PC-9 (cell line): ENCODE results near the gene OR51D1. TPM values are rescaled to one million over a fixed set of nuclear protein-coding genes. Genes with fewer than 3 reads are reported as not detected.

Experiments used
- BruUV-seq: library from RNA; stranded (reverse); fragments of 400-500 nt; replicated peaks from 2 replicates; lab custom pipeline; 2021; lab: Mats Ljungman, UMichigan
- CTCF ChIA-PET: fragments of 300-600 bp; sonication (Branson Sonifier 250); formaldehyde crosslinking; loops from one replicate; lab custom pipeline; 2022; ENCODE audit warnings: antibody characterized with exemption; lab: Charles Lee
- POLR2A ChIA-PET: fragments of 300-600 bp; sonication (Branson Sonifier 250); formaldehyde crosslinking; loops from one replicate; lab custom pipeline; 2022; ENCODE audit warnings: antibody characterized with exemption; ENCODE audit not compliant: unreplicated experiment; lab: Charles Lee
- DNase-seq, 2 experiments: peaks; one replicate each; pipeline versions ENCODE4 v3.0.0 to v3.0.0-alpha.2; 2015 to 2022; ENCODE audit warnings: mixed read lengths in 1 of 2
- H2AFZ ChIP-seq: fragments of 200-600 bp; sonication (generic); 2 replicates; pipeline ENCODE4 v1.8.1; 2017; ENCODE audit warnings: antibody characterized with exemption
- H3F3A ChIP-seq: fragments of 200-600 bp; sonication (generic); 2 replicates; pipeline ENCODE4 v1.8.1; 2017; ENCODE audit warnings: antibody characterized with exemption, mild to moderate bottlenecking, low read depth; ENCODE audit not compliant: insufficient read depth
- H3K27ac ChIP-seq: fragments of 200-600 bp; sonication (generic); 2 replicates; pipeline ENCODE4 v1.6.1; 2016; ENCODE audit warnings: mixed run types
- H3K27me3 ChIP-seq: fragments of 200-600 bp; sonication (generic); 2 replicates; pipeline ENCODE4 v1.6.1; 2016; ENCODE audit warnings: low read depth, mixed run types; ENCODE audit not compliant: insufficient read depth
- H3K36me3 ChIP-seq: fragments of 200-600 bp; sonication (generic); 2 replicates; pipeline ENCODE4 v1.6.1; 2016; ENCODE audit warnings: low read depth, mixed run types
- H3K4me1 ChIP-seq: fragments of 200-600 bp; sonication (generic); replicated peaks from 2 replicates; pipeline ENCODE4 v1.6.1; 2016; ENCODE audit warnings: mixed run types; ENCODE audit not compliant: insufficient read depth
- H3K4me2 ChIP-seq: fragments of 200-600 bp; sonication (generic); 2 replicates; pipeline ENCODE4 v1.6.1; 2017; ENCODE audit warnings: mixed run types
- H3K4me3 ChIP-seq: fragments of 200-600 bp; sonication (generic); 2 replicates; pipeline ENCODE4 v1.6.1; 2016; ENCODE audit warnings: mixed run types
- H3K79me2 ChIP-seq: fragments of 200-600 bp; sonication (generic); 2 replicates; pipeline ENCODE4 v1.6.1; 2017; ENCODE audit warnings: low read depth, mixed run types
- H3K9me2 ChIP-seq: fragments of 200-600 bp; sonication (generic); 2 replicates; pipeline ENCODE4 v1.8.1; 2017; ENCODE audit warnings: mild to moderate bottlenecking; ENCODE audit not compliant: insufficient read depth
- H3K9me3 ChIP-seq: fragments of 200-600 bp; sonication (generic); 2 replicates; pipeline ENCODE4 v1.8.1; 2016; ENCODE audit warnings: low read depth; ENCODE audit not compliant: insufficient read depth
- H4K20me1 ChIP-seq: fragments of 200-600 bp; sonication (generic); 2 replicates; pipeline ENCODE4 v1.8.1; 2017; ENCODE audit not compliant: insufficient read depth
- CTCF ChIP-seq: fragments of 200-600 bp; sonication (generic); conservative IDR thresholded peaks from 2 replicates; pipeline ENCODE4 v1.6.1; 2017; ENCODE audit warnings: mixed run types, antibody characterized with exemption, mild to moderate bottlenecking, moderate library complexity
- EZH2 ChIP-seq: fragments of 200-600 bp; sonication (generic); IDR thresholded peaks from 2 replicates; pipeline ENCODE4 v1.8.0; 2017; ENCODE audit warnings: antibody characterized with exemption, low read depth
- intact Hi-C: fragments of 100-400 bp; cut with micrococcal nuclease; formaldehyde crosslinking; loops from one replicate; pipeline ENCODE4 v1.10.0; 2022; ENCODE audit not compliant: unreplicated experiment
- total RNA-seq: library from RNA; stranded (reverse); gene quantifications from 2 replicates; pipeline ENCODE4 v1.2.3, GENCODE V29; 2021

OR51D1 gene
- total RNA-seq, 1 experiment from 2014 or later: not detected

- no peak overlapping the region for H3K27ac ChIP-seq
- no peak overlapping the region for H3K4me3 ChIP-seq
- H3K9me2 ChIP-seq: no peaks in the 10 kb centered on the region
- no peak overlapping the region for H2AFZ ChIP-seq
- H3K4me1 ChIP-seq: no peaks in the 10 kb centered on the region
- no peaks in the 10 kb centered on the region for H3K36me3 ChIP-seq
- no peak overlapping the region for H3K4me2 ChIP-seq
- no peaks in the 10 kb centered on the region for H4K20me1 ChIP-seq
- H3K79me2 ChIP-seq: no peaks in the 10 kb centered on the region
- TF ChIP-seq CTCF (no peak), EZH2 (no peak)
- BruUV-seq: no TSS peak
- intact Hi-C loops: no loop called here
- no peak for DNase-seq
- no peaks in the 10 kb centered on the region for H3F3A ChIP-seq
- no peaks in the 10 kb centered on the region for H3K9me3 ChIP-seq
- no peaks in the 10 kb centered on the region for H3K27me3 ChIP-seq
- CTCF ChIA-PET: no interaction called here
- POLR2A ChIA-PET: no interaction called here
Measured at GRCh38 chr11:4682623-4683419, 45.5 kb downstream of the OR51D1 start.

- H2AFZ ChIP-seq: no peak overlapping the region
- no peaks in the 10 kb centered on the region for H3K9me2 ChIP-seq
- no peak overlapping the region for H3K27ac ChIP-seq
- H4K20me1 ChIP-seq: no peaks in the 10 kb centered on the region
- H3K36me3 ChIP-seq: no peaks in the 10 kb centered on the region
- H3K4me2 ChIP-seq: no peak overlapping the region
- CTCF ChIA-PET: no interaction called here
- H3K4me3 ChIP-seq: no peak overlapping the region
- H3K9me3 ChIP-seq: no peaks in the 10 kb centered on the region
- intact Hi-C loops: no loop called here
- POLR2A ChIA-PET: no interaction called here
- no peaks in the 10 kb centered on the region for H3K79me2 ChIP-seq
- no peaks in the 10 kb centered on the region for H3F3A ChIP-seq
- no peaks in the 10 kb centered on the region for H3K27me3 ChIP-seq
- BruUV-seq: no TSS peak
- no peak for DNase-seq
- no peaks in the 10 kb centered on the region for H3K4me1 ChIP-seq
- no peak for TF ChIP-seq EZH2
- TF ChIP-seq CTCF: no peak
Measured at GRCh38 chr11:4684631-4685285, 47.5 kb downstream of the OR51D1 start.

Other genes with a start within 250 kb of the OR51D1 start
- 6.5 and 7.7 TPM in 2 replicates for gene TRIM21, start 243.8 kb upstream of the OR51D1 start, total RNA-seq
- gene OR52K2, start 188.2 kb upstream of the OR51D1 start, total RNA-seq: not detected in 2 replicates
- gene OR52K1, start 154.8 kb upstream of the OR51D1 start, total RNA-seq: not detected in 2 replicates
- not detected in 2 replicates for gene OR52M1, start 92.3 kb upstream of the OR51D1 start, total RNA-seq
- gene OR52I2, start 55.7 kb upstream of the OR51D1 start, total RNA-seq: not detected in 2 replicates
- 0.15 TPM in 1 of 2 replicates, not detected in the other for gene OR52I1, start 43.4 kb upstream of the OR51D1 start, total RNA-seq
- 4.6 and 6.5 TPM in 2 replicates for gene TRIM68, start 29.2 kb upstream of the OR51D1 start, total RNA-seq
- not detected in 2 replicates for gene OR51E1, start 6.5 kb downstream of the OR51D1 start, total RNA-seq
- gene OR51E2, start 60.4 kb downstream of the OR51D1 start, total RNA-seq: not detected in 2 replicates
- not detected in 2 replicates for gene MMP26, start 67.3 kb downstream of the OR51D1 start, total RNA-seq
- not detected in 2 replicates for gene OR51F1, start 132.5 kb downstream of the OR51D1 start, total RNA-seq
- not detected in 2 replicates for gene OR52R1, start 166.9 kb downstream of the OR51D1 start, total RNA-seq
- not detected in 2 replicates for gene OR51F2, start 183.8 kb downstream of the OR51D1 start, total RNA-seq
- not detected in 2 replicates for gene OR51S1, start 211.7 kb downstream of the OR51D1 start, total RNA-seq
- not detected in 2 replicates for gene OR51T1, start 244.4 kb downstream of the OR51D1 start, total RNA-seq